Stromal cell of bone marrow (primary cell): ENCODE results near the gene HELB.

Experiments used
- DNase-seq: peaks from one replicate; pipeline ENCODE4 v3.0.0-alpha.2; 2012; ENCODE audit warnings: low read depth

Gene HELB

GRCh38 chr12:66301944-66302826 lies at the start of gene HELB:
HELB (plus strand) TSS chr12:66302493; CDS start chr12:66302604, 111 bp downstream.
- peak; percentile 94 for DNase-seq

DNA sequence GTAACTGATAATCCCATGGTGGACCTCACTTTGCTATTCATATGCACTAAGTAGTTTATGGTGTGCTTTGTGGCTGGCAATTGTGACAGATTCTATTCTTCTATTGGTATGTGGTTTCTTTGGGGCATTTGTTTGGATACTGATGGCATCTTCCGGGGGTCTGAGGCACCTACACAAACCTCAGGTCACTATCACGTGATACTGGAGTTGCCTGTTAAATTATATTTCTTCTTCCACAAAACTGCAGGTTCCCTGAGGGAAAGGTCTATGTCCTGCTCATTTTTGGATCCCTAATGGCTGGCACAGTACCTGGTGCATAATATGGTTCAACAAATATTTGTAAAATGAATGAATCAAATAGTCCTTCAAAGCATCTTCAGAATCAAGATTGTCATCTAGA lies 49.5 kb upstream of the HELB start:
- DNase-seq = no peak

GRCh38 chr12:66255737-66256136 lies 46.6 kb upstream of the HELB start:
- no peak for DNase-seq

- no peak for DNase-seq
Observed at GRCh38 chr12:66258011-66258410, 44.3 kb upstream of the HELB start.

GRCh38 chr12:66262737-66263136 lies 39.6 kb upstream of the HELB start:
- no peak for DNase-seq

DNA sequence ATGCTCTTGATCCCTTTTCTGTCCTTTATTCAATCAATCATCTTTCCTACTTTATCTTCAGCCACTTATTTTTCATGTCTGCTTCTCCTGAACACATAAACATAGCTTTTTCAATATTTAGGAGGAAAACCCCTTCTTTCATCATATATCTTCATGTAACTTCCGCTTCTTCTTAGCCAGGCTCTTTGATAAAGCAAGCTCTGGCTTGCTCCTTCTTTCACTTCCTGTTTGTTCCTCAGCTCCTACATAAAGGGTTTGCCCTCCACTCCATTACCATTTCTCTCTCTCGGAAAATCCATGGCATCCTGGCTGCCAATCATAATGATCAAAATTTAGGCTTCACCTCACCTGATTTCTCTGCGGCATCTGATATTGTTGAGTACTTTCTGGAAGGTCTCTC lies 33.7 kb upstream of the HELB start:
- DNase-seq = no peak

GRCh38 chr12:66269142-66269541 lies 33.2 kb upstream of the HELB start:
- no peak for DNase-seq

DNA sequence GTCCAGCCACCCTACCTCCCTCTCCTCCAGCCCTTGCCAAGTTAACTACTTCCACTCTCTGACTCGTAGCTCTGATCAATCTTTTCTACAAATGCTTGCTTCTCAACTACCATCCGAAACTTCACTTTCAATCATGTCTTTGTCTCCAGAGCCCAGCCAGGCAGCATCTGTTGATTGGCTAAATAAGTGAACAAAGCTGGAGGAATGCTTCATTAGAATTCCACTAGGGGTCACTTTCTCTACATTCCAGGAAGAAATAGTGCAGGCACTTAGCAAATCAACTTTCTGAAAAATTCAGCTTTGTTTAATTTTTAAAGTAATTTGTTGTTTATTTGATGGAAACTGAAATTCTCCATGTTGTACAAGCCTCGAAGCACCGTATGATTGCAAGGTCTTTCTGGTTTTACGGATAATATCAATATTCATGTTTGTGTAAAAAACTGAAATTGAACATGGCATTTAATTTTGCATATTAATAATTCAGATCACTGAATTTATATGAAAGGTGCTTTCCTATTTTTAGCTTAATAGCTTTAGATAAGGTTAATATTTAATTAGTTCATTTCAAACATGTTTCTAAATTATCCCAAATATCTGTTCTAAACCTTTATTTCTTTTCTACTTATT lies 32.4 kb upstream of the HELB start:
- DNase-seq = peak; percentile 29

- DNase-seq = no peak
Observed at GRCh38 chr12:66270613-66271012, 31.7 kb upstream of the HELB start.

- no peak for DNase-seq
Observed at GRCh38 chr12:66272650-66273049, 29.6 kb upstream of the HELB start.

DNA sequence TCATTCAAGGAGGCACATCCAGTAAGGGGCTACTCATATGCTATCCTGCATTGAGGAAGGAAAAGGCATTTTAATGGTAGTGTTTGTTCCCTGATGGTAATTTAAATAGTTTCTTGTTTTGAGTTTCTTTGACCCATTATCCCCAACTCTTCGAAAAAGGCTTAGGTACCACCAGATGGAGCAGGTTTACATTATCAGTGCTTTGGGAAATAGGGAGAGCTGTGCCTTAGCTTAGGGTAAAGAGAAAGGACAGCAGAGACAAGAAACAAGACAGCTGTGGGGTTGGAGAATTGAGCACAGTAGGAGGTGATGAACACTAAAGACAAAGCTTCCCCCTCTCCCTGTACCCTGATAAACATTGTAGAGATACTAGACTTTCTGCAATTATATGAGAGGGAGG lies 29.1 kb upstream of the HELB start:
- no peak for DNase-seq

GRCh38 chr12:66275040-66275439 lies 27.3 kb upstream of the HELB start:
- no peak for DNase-seq

GRCh38 chr12:66279123-66279712 lies 23.1 kb upstream of the HELB start:
- DNase-seq = peak; percentile 8

DNA sequence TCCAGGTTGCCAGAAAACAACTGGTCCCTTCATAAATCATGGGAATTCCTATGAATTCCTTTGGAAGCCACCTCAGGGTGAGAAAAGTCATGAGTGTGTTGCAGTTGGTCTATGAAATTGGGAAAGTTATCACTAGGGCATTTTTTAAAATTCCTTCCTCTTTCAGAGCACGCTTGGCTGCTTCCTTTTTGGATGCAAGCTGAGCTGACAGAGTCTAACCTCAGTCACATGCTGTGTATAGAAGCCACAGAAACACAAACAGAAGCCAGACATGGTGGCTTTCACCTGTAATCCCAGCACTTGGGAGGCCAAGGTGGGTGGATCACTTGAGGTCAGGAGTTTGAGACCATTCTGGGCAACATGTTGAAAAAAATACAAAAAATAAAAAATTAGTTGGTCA lies 21.7 kb upstream of the HELB start:
- no peak for DNase-seq

DNA sequence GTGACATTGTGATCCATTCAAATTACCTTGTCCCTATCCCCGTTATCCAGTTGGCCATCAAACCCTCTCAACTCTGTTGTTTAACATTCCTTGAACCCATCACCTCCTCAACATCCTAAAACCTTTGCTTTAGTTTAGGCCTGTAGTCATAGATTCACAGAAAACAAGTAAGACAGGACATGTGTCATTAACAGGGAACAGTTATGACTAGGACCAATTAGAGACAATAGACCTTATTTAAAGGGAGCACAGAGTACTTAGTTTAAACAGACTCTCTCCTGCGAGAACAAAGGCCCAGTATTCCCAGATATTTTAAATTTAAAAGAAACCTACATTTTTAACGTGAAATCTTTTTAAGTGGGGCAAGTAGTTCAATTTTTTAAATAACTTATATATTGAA lies 20.0 kb upstream of the HELB start:
- DNase-seq = no peak

DNA sequence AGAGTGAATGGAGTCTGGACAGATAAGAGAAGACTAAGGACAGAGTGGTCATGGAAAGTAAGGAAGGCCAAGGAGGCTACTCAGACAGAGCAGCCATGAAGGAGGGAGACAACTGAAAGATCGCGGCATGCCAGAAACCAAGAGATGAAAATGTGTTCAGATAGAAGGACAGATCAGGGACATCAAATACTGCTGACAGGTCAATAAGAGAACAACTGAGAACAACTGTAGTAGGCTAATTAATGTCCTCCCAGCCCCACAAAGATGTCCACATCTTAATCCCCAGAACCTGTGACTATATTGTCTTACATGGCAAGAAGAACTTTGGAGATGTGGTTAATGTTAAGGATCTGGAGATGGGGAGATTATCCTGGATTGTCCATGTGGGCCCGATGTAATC lies 15.0 kb upstream of the HELB start:
- no peak for DNase-seq

DNA sequence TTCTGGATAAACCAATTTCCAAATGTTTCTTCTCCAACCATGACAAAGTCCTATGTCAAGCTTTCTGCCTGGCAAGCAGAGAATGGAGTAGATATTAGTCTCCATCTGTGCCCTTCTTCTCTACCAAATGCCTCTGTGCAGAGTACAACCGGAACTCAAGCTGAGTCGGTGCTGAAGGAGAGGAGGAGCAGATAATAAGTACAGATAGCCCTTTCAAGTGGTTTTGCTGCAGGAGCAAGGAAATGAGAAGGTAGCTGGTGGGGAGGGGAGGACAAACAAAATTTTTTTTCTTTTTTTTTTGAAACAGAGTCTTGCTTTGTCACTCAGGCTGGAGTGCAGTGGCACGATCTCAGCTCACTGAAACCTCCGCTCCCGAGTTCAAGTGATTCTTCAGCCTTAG lies 14.2 kb upstream of the HELB start:
- no peak for DNase-seq

- no peak for DNase-seq
Observed at GRCh38 chr12:66289485-66289884, 12.8 kb upstream of the HELB start.

DNA sequence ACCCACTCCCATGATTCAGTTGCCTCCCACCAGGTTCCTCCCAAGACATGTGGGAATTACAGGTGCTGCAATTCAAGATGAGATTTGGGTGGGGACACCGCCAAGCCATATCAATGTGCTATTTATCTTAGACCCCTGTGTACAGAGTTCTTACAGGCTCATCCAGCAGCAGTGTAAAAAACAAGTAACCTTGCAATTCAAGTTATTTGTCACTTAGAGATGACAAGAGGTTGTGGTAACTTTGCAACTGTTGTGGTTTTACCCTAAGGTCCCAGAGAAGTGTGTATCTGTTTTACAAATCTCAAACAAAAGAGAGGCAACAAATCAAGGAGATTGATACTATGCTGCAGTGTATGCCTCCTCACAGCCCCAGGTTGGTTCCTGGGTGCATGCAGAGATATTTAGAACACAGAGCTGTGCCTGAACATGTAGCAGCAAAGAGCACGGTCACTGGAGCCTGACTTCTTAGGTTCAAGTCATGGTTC lies 11.5 kb upstream of the HELB start:
- no peak for DNase-seq

DNA sequence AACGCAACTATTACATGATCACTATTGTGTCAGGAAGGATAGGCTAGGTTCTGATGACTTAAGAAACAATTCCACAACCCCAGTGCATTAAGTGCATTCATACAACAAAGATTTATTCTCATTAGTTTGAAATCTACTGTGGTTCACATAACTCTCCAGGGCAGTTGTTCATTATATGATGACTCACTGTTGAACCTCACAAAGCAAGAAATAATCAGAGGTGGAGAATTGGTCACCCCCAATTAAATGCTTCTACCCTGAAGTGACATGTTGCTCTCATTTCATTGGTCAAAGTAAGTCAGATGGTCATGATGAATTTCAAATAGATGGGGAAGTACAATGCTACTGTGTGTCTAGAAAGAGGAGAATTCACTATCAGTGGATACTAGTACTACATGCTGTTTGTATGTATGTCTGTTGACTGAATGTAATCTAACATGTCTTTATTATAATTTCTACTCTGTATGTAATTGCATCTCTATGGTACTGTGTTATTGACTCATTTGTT lies 6.1 kb upstream of the HELB start:
- DNase-seq = no peak

- DNase-seq = no peak
Observed at GRCh38 chr12:66297080-66297479, 5.2 kb upstream of the HELB start.

DNA sequence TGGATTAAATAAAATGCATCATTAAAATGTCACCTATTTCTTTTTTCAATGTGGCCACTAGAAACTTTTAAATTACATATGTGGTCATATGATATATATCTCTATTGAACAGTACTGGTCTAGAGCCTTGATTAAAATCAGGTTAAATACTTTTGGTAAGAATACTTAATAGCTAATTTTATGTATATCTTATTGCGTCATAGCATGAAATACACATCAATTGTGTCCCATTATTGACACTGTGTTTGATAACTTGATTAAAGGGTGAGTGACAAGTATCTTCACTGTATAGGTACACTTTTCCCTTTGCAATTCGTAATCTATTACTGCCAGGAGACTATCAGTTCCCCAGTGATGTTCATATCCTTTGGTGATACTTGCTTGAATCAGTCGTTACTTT lies 4.4 kb upstream of the HELB start:
- DNase-seq = no peak

DNA sequence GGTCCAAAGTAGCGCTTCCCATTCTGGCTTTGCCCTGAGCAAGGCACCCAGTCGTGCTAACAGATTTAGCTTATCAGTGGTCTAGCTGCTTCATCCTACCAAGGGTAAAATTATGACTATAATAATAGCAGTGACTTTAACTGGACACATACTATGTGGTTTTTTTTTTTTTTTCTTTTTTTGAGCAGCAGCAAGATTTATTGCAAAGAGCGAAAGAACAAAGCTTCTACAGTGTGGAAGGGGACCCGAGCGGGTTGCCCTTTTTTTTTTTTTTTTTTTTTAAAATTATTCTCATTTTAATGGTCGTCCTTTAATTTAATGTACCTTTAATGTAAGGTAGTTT lies 505 bp downstream of the HELB start:
- no peak for DNase-seq
